HCT116 (cell line): Measurements from ENCODE around the gene SLC35F6. TPM values are rescaled to one million over a fixed set of nuclear protein-coding genes. Genes with fewer than 3 reads are reported as not detected.
A peak's percentile ranks its signal among the peaks of the same experiment; 100 is the strongest.

ENCODE experiments used
- ATAC-seq: fragments of 200-7000 bp; cut with Tn5 transposase; 2 replicates; pipeline ENCODE4 v1.9.1; 2020; ENCODE audit warnings: mild to moderate bottlenecking, moderate library complexity
- BruUV-seq: library from RNA; stranded (reverse); fragments of 400-500 nt; replicated peaks from 2 replicates; lab custom pipeline; 2021; lab: Mats Ljungman, UMichigan
- CTCF ChIA-PET: fragments of 300-600 bp; sonication (Branson Sonifier 250); formaldehyde crosslinking; loops from one replicate; lab custom pipeline; 2021; ENCODE audit warnings: antibody characterized with exemption; lab: Charles Lee
- POLR2A ChIA-PET: fragments of 300-600, 350-600 bp; sonication (Branson Sonifier 250); formaldehyde crosslinking; loops from one replicate; lab custom pipeline; 2021; ENCODE audit warnings: antibody characterized with exemption; lab: Charles Lee
- RAD21 ChIA-PET, 2 experiments: fragments of 300-600 bp; sonication (Branson Sonifier 250); formaldehyde crosslinking; loops; one replicate each; lab custom pipeline; 2023; ENCODE audit warnings: low total read pairs in 2 of 2; ENCODE audit not compliant: uncharacterized antibody in 2 of 2, unreplicated experiment in 2 of 2, low non-redundant PET in 1 of 2; lab: Charles Lee
- DNase-seq: peaks from one replicate; pipeline ENCODE4 v3.0.0-alpha.2; 2010; ENCODE audit warnings: low read depth, low spot score
- H2AFZ ChIP-seq: fragments of 200-600 bp; shearing (Covaris generic), sonication (generic); 2 replicates; pipeline ENCODE4 v1.6.1; 2017; ENCODE audit warnings: low read depth, mixed run types, mixed read lengths, antibody characterized with exemption, low read length; ENCODE audit not compliant: poor library complexity, severe bottlenecking
- H3K27ac ChIP-seq: 2 replicates; pipeline ENCODE4 v1.5.1; 2012; ENCODE audit warnings: low read depth, low read length
- H3K27me3 ChIP-seq: fragments of 200-600 bp; sonication (generic); 2 replicates; pipeline ENCODE4 v1.6.1; 2016; ENCODE audit warnings: mixed run types, low read length, mixed read lengths; ENCODE audit not compliant: insufficient read depth
- H3K36me3 ChIP-seq, 2 experiments: fragments of 200-500 bp in 1 of 2; fragments of 200-600 bp in 1 of 2; sonication (Bioruptor generic) in 1 of 2; sonication (generic) in 1 of 2; 2 replicates each; pipeline versions ENCODE4 v1.5.1 to v1.6.1; 2014 to 2016; ENCODE audit warnings: low read length in 2 of 2, inconsistent platforms in 1 of 2, mixed read lengths in 1 of 2, mixed run types in 1 of 2; ENCODE audit not compliant: insufficient read depth in 2 of 2, control insufficient read depth in 1 of 2
- H3K4me1 ChIP-seq, 2 experiments: fragments of 200-600 bp in 1 of 2; sonication (generic) in 1 of 2; 2 replicates each; pipeline versions ENCODE4 v1.5.1 to v1.6.1; 2012 to 2017; ENCODE audit warnings: low read length in 2 of 2, inconsistent platforms in 1 of 2, mild to moderate bottlenecking in 1 of 2, mixed read lengths in 1 of 2, mixed run types in 1 of 2, moderate library complexity in 1 of 2; ENCODE audit not compliant: insufficient read depth in 2 of 2, control insufficient read depth in 1 of 2
- H3K4me2 ChIP-seq: fragments of 200-600 bp; sonication (generic); 2 replicates; pipeline ENCODE4 v1.6.1; 2017; ENCODE audit warnings: mixed run types, low read length, mixed read lengths
- H3K4me3 ChIP-seq, 2 experiments: fragments of 200-600 bp in 1 of 2; sonication (generic) in 1 of 2; replicated peaks in 1 of 2; 2 replicates each; pipeline ENCODE4 v1.5.1; 2011 to 2016; ENCODE audit warnings: low read length in 2 of 2, control low read depth in 1 of 2, low read depth in 1 of 2, mild to moderate bottlenecking in 1 of 2, mixed read lengths in 1 of 2, mixed run types in 1 of 2
- H3K79me2 ChIP-seq: fragments of 200-600 bp; sonication (generic); 2 replicates; pipeline ENCODE4 v1.6.1; 2017; ENCODE audit warnings: mild to moderate bottlenecking, mixed run types, low read length, moderate library complexity, mixed read lengths; ENCODE audit not compliant: insufficient read depth
- H3K9ac ChIP-seq: fragments of 200-600 bp; sonication (generic); 2 replicates; pipeline ENCODE4 v1.6.1; 2016; ENCODE audit warnings: low read length, mixed read lengths
- H3K9me2 ChIP-seq: fragments of 200-600 bp; sonication (generic), shearing (Covaris generic); 2 replicates; pipeline ENCODE4 v1.6.1; 2017; ENCODE audit warnings: mixed run types, mild to moderate bottlenecking, moderate library complexity; ENCODE audit not compliant: insufficient read depth
- H3K9me3 ChIP-seq, 2 experiments: fragments of 200-500 bp in 1 of 2; fragments of 200-600 bp in 1 of 2; sonication (Bioruptor generic) in 1 of 2; sonication (generic) in 1 of 2; 2 replicates each; pipeline ENCODE4 v1.6.1; 2014 to 2017; ENCODE audit warnings: low read length in 2 of 2, mixed read lengths in 2 of 2, inconsistent platforms in 1 of 2, low read depth in 1 of 2, mild to moderate bottlenecking in 1 of 2, mixed run types in 1 of 2, moderate library complexity in 1 of 2; ENCODE audit not compliant: control insufficient read depth in 1 of 2, insufficient read depth in 1 of 2
- H4K20me1 ChIP-seq: fragments of 200-600 bp; sonication (generic), shearing (Covaris generic); 2 replicates; pipeline ENCODE4 v1.6.1; 2017; ENCODE audit warnings: mixed run types, mild to moderate bottlenecking, moderate library complexity; ENCODE audit not compliant: insufficient read depth
- ATF3 ChIP-seq: IDR thresholded peaks from 2 replicates; pipeline ENCODE4 v1.6.1; 2012
- CEBPB ChIP-seq: IDR thresholded peaks from 2 replicates; pipeline ENCODE4 v1.6.1; 2012; ENCODE audit warnings: low read depth
- CTCF ChIP-seq, 3 experiments: fragments of 200-600 bp in 1 of 3; sonication (generic) in 1 of 3; IDR thresholded peaks in 2 of 3; conservative IDR thresholded peaks in 1 of 3; 2 replicates each; pipeline ENCODE4 v1.5.1; 2012 to 2017; ENCODE audit warnings: low read depth in 2 of 3, low read length in 2 of 3, antibody characterized with exemption in 1 of 3, borderline replicate concordance in 1 of 3, control low read depth in 1 of 3, mild to moderate bottlenecking in 1 of 3, mixed read lengths in 1 of 3, mixed run types in 1 of 3, moderate library complexity in 1 of 3; ENCODE audit not compliant: insufficient read depth in 1 of 3
- ELF1 ChIP-seq: IDR thresholded peaks from 2 replicates; pipeline ENCODE4 v1.6.1; 2012; ENCODE audit warnings: low read depth, borderline replicate concordance
- EZH2 ChIP-seq: fragments of 200-600 bp; sonication (generic); IDR thresholded peaks from 2 replicates; pipeline ENCODE4 v1.6.1; 2017; ENCODE audit warnings: antibody characterized with exemption, mixed run types
- JUND ChIP-seq: IDR thresholded peaks from 2 replicates; pipeline ENCODE4 v1.6.1; 2012
- POLR2A ChIP-seq: IDR thresholded peaks from 2 replicates; pipeline ENCODE4 v1.7.0; 2011; ENCODE audit warnings: borderline replicate concordance; ENCODE audit not compliant: insufficient read depth, insufficient read length; ENCODE audit errors: extremely low read depth
- POLR2AphosphoS5 ChIP-seq: IDR thresholded peaks from 2 replicates; pipeline ENCODE4 v1.6.1; 2011; ENCODE audit warnings: mild to moderate bottlenecking, low read depth, low read length, moderate library complexity
- RAD21 ChIP-seq: IDR thresholded peaks from 2 replicates; pipeline ENCODE4 v1.6.1; 2012; ENCODE audit warnings: low read depth, mild to moderate bottlenecking
- SP1 ChIP-seq: IDR thresholded peaks from 2 replicates; pipeline ENCODE4 v1.6.1; 2012; ENCODE audit warnings: low read depth
- SRF ChIP-seq: IDR thresholded peaks from 2 replicates; pipeline ENCODE4 v1.6.1; 2012; ENCODE audit warnings: low read depth
- TCF7L2 ChIP-seq: IDR thresholded peaks from 2 replicates; pipeline ENCODE4 v1.7.0; 2011; ENCODE audit warnings: borderline replicate concordance, inconsistent platforms; ENCODE audit not compliant: insufficient read depth, insufficient read length; ENCODE audit errors: extremely low read depth
- YY1 ChIP-seq: IDR thresholded peaks from 2 replicates; pipeline ENCODE4 v1.6.1; 2011; ENCODE audit warnings: low read length, low read depth, moderate library complexity, mild to moderate bottlenecking; ENCODE audit not compliant: insufficient replicate concordance; ENCODE audit errors: extremely low read depth
- ZBTB33 ChIP-seq: IDR thresholded peaks from 2 replicates; pipeline ENCODE4 v1.6.1; 2011; ENCODE audit warnings: mild to moderate bottlenecking, low read length, moderate library complexity; ENCODE audit not compliant: insufficient replicate concordance; ENCODE audit errors: extremely low read depth
- ZFX ChIP-seq: fragments of 450-650 bp; IDR thresholded peaks from 2 replicates; pipeline ENCODE4 v1.6.1; 2017
- intact Hi-C: fragments of 100-400 bp; cut with micrococcal nuclease; formaldehyde crosslinking; loops from 2 replicates; pipeline ENCODE4 v1.10.0; 2022
- total RNA-seq: library from RNA; stranded (reverse); gene quantifications from one replicate; pipeline ENCODE4 v1.2.1, GENCODE V29; 2021; ENCODE audit not compliant: unreplicated experiment

Gene SLC35F6
- total RNA-seq, 1 experiment from 2014 or later = 34.5 TPM

GRCh38 chr2:26723475-26723874 lies 40.6 kb upstream of the SLC35F6 start (continued):
- TF ChIP-seq CTCF (IDR thresholded peaks at IDR 0.05 in 2 of 3, conservative IDR thresholded peaks at IDR 0.05 in 1 of 3; ENCODE audit: borderline replicate concordance in 1 of 3, insufficient read depth in 1 of 3, low read depth in 2 of 3, low read length in 2 of 3) (no peak), ELF1 (no peak), SRF (no peak), RAD21 (no peak), SP1 (no peak), YY1 (no peak)

- TF ChIP-seq ZFX (peak; percentile 40; the same call in 1 of the 2 replicates), CEBPB (no peak), TCF7L2 (peak; percentile 93), ELF1 (no peak), POLR2A (peak; percentile 33), JUND (no peak), YY1 (peak; percentile 11), EZH2 (no peak), POLR2AphosphoS5 (peak; percentile 72), ATF3 (no peak), ZBTB33 (no peak), SP1 (no peak)
- ChIA-PET RAD21 (no interaction called here), POLR2A (interaction anchor here (0.5 to 2.5 kb wide), 5 partner anchors 10 to 280 kb away, joined by 3 to 8 read pairs (median 4); no protein-coding TSS in a partner anchor), CTCF (interaction anchor here (0.5 kb wide), 1 partner anchor 152 kb away, joined by 5 read pairs; no protein-coding TSS in a partner anchor)
- Histone ChIP-seq H3K9ac (peak overlapping the region; percentile 52), H3K27me3 (no peaks in the 10 kb centered on the region), H3K4me1 (peaks cover 64 to 65% of the 10 kb centered on the region in 2 experiments), H3K36me3 (no peaks in the 10 kb centered on the region), H3K4me3 (peak overlapping the region; percentile 26 to 43), H3K9me2 (no peaks in the 10 kb centered on the region), H3K4me2 (peak overlapping the region; percentile 78), H3K27ac (peak overlapping the region; percentile 80), H4K20me1 (no peaks in the 10 kb centered on the region), H2AFZ (no peak overlapping the region), H3K79me2 (no peaks in the 10 kb centered on the region), H3K9me3 (no peaks in the 10 kb centered on the region)
- ATAC-seq = peak; percentile 71
- DNase-seq = peak; percentile 93
- TSS peak; percentile 80 for BruUV-seq
- intact Hi-C loops = no loop called here
These were observed 39.9 kb upstream of the SLC35F6 start for GRCh38 chr2:26723991-26724750.
